SK-N-MC (cell line): Measurements from ENCODE around the gene NR5A2.

Source experiments
- EZH2 ChIP-seq: fragments of 200-600 bp; sonication (generic); IDR thresholded peaks from one replicate; pipeline ENCODE4 v1.6.1; 2017; ENCODE audit warnings: antibody characterized with exemption
- POLR2AphosphoS5 ChIP-seq: IDR thresholded peaks from 2 replicates; pipeline ENCODE4 v1.6.1; 2012; ENCODE audit warnings: mild to moderate bottlenecking, low read depth, low read length, borderline replicate concordance

- TF ChIP-seq EZH2, result no peak
- no peak for TF ChIP-seq POLR2AphosphoS5
Measured at GRCh38 chr1:200081969-200082245, 54.4 kb downstream of the NR5A2 start.
